AG09309 (cell line): ENCODE results near the gene NYNRIN.

Source experiments
- DNase-seq: peaks from one replicate; pipeline ENCODE4 v3.0.0-alpha.2; 2010; ENCODE audit warnings: low read depth
- H3K4me3 ChIP-seq: 2 replicates; pipeline ENCODE4 v1.5.1; 2011; ENCODE audit warnings: mild to moderate bottlenecking, low read depth, low read length, moderate library complexity; ENCODE audit not compliant: control insufficient read depth
- CTCF ChIP-seq: IDR thresholded peaks from 2 replicates; pipeline ENCODE4 v1.5.1; 2011; ENCODE audit warnings: mild to moderate bottlenecking, low read depth, low read length, inconsistent platforms; ENCODE audit not compliant: insufficient read depth, control insufficient read depth; ENCODE audit errors: missing control alignments

The NYNRIN gene

GRCh38 chr14:24439257-24439656 is 40.5 kb downstream of the NYNRIN start:
- H3K4me3 ChIP-seq, result no peak overlapping the region
- no peak for TF ChIP-seq CTCF
- no peak for DNase-seq

- DNase-seq, result no peak
- TF ChIP-seq CTCF, result no peak
- H3K4me3 ChIP-seq, result no peak overlapping the region
These were observed 41.2 kb downstream of the NYNRIN start for GRCh38 chr14:24439830-24440605.

GRCh38 chr14:24440606-24441399 is 42.0 kb downstream of the NYNRIN start:
- no peak overlapping the region for H3K4me3 ChIP-seq
- no peak for TF ChIP-seq CTCF
- DNase-seq, result no peak

GRCh38 chr14:24441485-24441884 is 42.7 kb downstream of the NYNRIN start:
- no peak for TF ChIP-seq CTCF
- H3K4me3 ChIP-seq, result peak overlapping the region; percentile 64
- no peak for DNase-seq

GRCh38 chr14:24441904-24442239 is 43.1 kb downstream of the NYNRIN start:
- TF ChIP-seq CTCF, result no peak
- H3K4me3 ChIP-seq, result peak overlapping the region; percentile 64
- no peak for DNase-seq

GRCh38 chr14:24442240-24443052 is 43.6 kb downstream of the NYNRIN start, which contains the start of gene SDR39U1:
Gene SDR39U1, minus strand, starts transcription at chr14:24442776. Its CDS starts 7 bp downstream, at chr14:24442769.
- TF ChIP-seq CTCF, result no peak
- peak within 1 kb of the TSS; percentile 64 for H3K4me3 ChIP-seq
- DNase-seq, result peak; percentile 96
